Stimulated activated CD4-positive, alpha-beta T cell treated with anti-CD3 and anti-CD28 coated beads, TNF-alpha, amount 100 ng/mL, for 4 hours (primary cell): Measurements from ENCODE around the gene CRYBG1.

ENCODE experiments used
- DNase-seq, 3 experiments: peaks; one replicate each; pipeline ENCODE4 v3.0.0-alpha.2; 2020; ENCODE audit warnings: low read depth in 3 of 3

CRYBG1 gene

DNA sequence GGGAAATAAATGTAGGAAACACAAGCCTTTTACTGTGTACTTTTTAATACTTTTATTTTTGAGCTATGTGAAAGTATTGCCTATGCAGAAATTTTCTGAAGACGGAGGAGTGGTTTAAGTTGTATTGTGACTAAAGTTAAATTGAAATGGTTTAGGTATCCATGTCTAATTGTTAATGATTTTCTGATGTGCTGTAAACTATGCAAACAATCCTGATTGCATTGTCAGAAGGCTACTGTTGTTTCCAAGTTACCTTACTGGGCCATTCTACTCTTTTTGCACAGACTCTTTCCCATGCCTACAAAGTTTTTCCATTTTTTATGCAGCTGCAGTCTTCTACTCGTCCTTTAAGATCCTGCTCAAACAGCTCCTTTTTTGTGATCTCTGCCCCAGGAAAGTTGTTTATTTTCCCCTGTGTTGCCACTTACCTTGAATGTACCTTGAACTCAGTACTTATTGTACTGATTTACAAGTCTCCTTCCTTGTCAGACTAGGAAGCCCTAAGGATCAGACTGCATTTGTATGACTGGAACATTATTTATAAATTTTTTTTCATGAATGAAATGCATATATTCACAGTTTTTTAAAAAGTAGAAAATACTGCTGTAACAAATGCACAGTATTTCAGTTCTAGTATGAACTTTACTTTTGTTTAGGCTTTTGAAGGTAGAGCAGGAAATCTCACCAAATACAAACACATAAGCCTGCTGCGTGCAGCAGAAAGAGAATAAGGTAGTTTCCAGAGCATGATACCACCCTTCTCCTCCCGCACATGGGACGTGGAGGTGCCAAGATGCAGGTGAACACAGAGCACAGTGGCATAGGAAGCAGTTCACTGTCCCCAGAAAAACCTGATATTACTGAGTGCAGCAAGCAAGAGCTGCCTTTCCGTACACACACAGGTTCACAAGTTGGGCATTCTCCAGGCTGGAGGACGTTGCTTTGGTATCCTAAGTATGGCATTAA, 97.8 kb downstream of the CRYBG1 start:
- no peak for DNase-seq

DNA sequence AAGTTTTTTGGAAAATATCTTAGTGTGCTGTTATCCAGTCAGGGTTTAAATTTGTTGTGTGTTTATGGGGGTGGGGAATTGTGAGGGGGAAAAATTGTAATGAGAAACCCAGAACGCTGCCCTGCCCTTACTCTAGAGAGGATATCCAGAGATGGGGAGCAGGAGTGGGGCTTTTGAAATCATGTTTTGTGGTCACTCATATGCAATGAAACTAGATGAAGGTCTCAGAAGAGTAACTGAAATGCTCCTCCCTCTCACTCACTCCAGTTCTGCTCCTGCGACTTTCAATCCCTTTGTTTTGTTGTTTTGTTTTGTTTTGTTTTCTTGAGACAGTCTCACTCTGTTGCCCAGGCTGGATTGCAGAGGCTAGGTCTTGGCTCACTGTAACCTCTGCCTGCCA, 100.0 kb downstream of the CRYBG1 start:
- no peak for DNase-seq

DNA sequence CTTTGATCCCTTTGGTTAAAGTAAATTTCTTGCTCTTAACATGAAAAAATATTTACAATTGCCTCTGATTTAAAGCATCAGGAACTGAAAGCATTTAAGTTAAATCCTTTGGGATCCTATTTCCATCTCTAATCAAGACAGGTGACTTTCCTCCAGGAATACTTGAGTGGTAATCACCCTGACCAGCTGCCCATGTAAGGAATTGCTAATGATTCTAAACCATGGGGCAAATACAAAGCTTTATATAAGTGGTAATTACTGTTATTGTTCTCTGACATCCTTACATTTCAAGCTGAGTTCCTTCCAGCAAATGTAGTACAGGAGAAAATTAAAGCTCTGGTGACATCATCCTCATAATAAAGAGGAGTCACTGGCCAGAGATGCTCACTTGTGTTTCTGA, 100.6 kb downstream of the CRYBG1 start:
- no peak for DNase-seq

DNA sequence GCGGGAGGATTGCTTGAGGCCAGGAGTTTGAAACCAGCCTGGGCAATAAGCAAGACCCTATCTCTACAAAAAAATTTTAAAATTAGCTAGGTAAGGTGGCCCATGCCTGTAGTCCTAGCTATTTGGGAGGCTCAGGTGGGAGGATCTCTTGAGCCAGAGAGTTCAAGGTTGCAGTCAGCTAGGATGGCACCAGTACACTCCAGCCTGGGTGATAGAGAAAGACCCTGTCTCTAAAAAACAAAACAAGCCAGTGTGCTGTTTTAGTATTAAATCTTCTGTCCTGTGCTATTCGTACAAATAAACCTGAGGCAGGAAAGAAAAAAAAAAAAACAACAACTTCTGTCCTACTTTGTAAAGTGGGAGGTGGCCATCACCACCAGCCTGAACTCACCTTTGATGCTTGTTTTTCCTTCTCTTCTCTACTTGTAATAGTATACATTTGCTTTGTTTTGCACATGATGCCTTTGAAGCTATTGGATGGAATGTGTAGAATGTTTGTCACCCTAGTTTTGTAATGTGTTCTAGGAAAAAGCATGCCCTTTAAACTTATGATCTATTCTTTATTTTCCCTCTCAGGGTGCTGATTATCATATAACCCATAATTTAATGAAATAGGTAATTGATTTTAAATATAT, 102.5 kb downstream of the CRYBG1 start:
- DNase-seq: no peak

DNA sequence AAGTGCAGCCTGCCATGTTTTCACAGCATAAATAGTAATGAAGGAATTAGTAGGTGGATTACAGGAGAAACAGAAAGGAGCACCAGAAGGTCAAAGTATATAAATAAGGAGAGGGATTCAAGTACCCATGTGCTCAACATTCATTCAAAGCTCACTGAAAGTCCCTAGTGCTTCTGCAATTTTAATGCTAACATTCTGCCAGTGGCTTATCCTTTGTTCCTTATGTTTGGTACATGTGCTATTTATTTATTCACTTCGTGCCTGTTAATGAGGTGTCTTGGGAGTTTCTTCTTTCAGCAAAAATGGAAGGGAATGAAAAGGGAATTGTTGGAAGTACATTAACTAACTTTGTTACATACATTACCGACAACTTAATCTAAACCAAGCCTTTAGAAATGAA, 105.7 kb downstream of the CRYBG1 start:
- DNase-seq: no peak

DNA sequence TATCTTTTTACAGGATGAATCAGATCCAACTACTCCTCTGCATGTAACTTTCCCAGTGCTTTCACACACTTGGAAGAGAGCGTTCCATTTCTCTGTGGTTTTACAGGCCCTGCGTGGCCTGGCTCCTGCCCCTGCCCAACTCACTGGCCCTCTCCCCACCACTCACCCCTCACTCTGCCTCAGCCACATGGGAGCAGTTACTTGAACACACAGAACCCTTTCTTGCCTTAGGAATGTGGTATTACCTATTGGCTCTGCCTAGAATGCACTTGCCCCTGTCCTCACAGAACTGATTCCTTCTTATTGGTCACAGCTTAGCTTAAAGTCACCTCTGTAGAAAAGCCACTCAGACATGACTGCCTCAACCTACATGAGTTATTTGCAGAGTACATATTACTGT, 108.4 kb downstream of the CRYBG1 start:
- DNase-seq: no peak

DNA sequence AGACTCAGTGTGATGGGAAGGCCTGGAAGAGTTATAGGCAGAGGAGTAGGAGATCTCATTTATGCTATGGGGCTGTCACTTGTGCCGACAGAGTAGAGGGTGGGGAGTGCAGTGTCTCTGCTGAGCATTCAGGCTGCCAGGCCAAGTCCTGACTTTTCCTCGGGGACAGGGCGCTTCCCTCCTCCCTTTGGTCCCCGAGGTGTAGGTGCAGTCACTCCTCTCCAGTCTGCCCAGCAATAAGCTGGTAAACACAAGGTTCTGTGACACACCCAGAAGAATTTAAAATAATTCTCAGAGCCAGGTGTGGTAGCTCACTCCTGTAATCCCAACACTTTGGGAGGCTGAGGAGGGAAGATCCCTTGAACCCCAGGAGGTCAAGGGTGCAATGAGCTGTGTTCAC, 109.4 kb downstream of the CRYBG1 start:
- no peak for DNase-seq

DNA sequence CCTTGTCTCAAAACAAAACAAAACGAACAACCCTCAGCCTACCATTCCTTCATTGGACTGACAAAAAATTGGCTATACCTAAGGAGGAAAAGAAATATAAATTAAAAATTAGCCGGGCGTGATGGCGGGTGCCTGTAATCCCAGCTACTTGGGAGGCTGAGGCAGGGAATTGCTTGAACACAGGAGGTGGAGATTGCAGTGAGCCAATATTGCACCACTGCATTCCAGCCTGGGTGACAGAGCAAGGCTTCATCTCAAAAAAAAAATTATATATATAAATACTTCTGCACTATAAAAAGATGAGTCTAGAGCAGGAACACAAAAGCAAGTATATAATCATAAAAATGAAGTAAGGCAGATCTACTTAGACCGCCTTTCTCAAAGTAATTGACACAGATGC, 109.8 kb downstream of the CRYBG1 start:
- no peak for DNase-seq

DNA sequence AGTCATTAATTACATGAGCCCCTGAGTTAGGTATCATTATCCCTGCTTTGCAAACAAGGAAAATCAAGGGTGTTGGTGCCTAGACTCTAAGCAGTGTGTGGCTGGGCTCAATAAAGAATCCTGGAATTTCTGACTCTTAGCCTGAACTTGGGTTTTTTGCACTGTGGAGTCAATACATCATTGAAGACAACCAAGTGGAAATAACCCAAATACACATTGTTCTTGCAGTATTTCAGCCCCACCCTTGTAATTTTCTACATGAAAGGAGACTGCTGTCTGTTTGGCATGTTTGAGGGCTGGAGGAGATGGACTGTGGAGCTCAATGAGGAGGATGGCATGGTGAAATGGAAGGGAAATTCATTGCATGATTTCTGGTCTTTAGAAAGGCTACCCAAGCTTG, 110.3 kb downstream of the CRYBG1 start:
- DNase-seq: no peak

DNA sequence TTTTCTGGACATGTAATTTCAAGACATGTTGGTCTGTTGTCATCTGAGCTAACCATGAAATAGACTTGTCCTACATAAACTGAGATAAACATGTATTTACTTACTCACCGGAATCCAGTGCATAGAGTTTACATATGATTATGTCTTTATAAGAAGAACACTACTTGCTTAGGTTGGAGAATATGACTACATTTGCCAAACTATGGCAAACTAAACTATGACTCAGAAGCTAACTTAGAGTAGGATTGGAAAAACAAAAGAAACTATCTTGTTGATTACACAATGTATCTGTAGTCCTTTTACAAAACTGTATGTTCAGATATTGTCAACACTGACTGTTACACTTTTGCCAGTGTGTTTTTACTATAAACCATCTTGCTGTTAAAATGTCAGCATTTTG, 113.3 kb downstream of the CRYBG1 start:
- no peak for DNase-seq

DNA sequence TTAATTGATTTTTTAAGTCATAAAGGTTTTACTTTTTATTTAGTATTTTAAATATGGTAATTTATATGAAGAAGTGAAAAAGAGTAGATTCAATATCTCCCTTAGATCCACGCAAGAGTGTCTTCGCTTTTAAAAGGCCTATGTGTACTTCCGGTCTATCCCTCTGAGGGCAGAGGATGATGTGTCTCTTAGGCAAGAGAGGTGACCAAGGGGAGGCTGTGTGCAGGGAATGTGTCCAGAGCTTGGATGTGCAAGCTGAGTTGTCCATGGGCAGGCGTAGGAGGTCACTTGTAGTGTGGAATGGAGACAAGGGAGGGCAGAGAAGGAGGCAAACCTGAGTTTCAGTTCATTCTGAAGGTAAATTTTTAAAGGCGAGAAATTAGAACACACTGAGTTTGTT, 113.9 kb downstream of the CRYBG1 start:
- DNase-seq: no peak

DNA sequence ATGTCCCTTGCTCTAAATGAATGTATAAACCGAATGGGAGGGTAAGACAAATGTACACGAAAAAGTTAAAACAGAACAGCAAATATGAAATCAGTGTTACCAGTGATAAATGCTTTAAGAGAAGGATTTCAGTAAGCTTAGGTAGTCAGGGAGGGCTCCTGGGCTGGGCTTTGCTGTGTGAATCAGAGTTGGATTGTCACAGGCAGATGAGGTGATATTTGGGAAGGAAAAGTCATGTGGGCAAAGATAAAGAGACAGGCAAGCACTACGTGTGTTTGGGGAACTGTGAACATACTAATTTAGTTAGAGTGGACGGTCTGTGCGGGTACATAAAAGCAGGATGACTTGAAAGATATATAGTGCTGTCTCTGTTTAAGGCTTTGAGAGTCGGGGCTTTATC, 114.8 kb downstream of the CRYBG1 start:
- DNase-seq: no peak

DNA sequence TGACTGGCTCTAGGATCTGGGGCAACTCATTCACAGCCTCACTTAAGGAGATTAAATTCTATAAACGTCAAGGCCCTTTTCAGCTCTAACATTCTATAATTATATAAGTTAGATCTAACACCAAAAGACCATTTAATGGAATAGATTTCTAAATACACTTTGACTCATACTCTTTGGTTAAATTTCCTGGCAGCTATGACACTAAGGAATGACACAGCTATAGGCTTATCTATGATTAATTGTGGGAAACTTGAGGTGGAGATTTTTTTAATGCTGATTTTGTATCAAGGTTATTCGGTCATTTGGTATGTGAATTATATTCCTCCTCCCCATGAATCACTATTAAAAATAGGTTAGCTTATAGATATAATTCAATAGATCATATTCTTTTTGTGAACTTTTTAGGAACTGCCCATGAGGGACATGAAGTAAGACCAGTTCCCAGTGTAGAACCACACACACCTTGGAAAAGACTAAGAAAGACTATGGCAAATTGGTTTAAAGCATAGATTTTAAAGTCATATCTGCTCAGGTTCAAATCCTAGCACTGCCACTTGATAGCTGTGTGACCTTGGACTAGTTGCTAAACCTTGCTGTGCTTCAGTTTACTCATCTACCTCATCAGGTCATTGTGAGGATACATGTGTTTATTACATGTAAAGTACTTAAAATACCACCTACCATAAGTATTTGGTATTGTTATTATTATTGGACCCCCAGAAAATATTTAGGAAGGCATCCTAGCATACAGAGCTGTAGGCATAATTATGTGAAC, 116.0 kb downstream of the CRYBG1 start:
- no peak for DNase-seq

DNA sequence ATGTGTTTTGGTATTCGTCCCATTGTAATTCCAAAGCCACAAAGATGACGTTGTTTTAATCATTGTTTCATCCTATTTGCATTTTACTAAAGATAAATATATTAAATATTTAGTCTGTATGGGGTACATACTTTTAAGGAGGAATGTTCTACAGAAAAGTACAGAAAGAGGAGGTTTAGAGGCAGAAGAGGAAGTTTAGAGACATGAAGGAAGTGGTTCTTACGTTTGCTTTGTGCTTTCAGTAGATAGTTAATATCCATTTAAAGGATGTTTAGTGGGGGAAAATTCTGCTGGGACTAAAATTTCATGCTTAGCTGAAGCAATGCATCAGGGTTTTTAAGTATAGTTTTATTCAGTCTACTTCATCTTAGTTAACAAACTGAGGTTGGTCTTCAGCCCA, 116.6 kb downstream of the CRYBG1 start:
- no peak for DNase-seq

DNA sequence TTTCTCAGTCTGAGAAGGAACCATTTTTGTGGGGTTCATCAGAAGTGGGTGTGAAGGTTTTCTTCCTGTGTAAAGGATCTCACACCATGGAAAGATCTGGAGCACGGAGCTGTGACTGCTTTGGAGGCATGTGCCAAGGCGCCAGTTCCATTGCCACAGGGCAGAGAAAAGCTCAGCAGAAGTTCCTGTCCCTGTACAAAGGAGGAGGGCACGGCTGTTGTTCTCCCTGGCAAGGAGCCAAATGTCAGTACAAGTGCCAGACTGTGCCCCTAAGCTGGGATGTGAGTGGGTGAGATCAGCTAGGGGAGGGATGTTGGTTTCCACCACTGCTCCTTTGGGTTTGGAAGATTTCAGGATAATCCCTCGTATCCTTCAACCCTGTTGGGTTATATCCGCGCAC, 117.3 kb downstream of the CRYBG1 start:
- DNase-seq: no peak

DNA sequence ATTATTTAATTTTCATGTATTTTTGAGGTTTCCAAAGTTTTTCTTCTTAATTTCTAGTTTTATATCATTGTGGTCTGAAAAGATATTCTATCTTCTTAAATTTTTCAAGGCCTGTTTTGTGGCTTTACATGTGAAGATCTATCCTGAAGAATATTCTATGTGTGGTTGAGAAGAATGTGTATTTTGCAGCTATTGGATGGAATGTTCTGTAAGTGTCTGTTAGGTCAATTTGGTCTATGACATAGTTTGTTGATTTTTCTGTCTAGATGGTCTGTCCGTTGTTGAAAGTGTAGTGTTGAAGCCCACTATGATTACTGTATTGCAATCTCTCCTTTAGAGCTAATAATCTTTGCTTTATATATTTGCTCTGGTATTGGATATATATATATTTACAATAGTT, 125.7 kb downstream of the CRYBG1 start:
- no peak for DNase-seq

DNA sequence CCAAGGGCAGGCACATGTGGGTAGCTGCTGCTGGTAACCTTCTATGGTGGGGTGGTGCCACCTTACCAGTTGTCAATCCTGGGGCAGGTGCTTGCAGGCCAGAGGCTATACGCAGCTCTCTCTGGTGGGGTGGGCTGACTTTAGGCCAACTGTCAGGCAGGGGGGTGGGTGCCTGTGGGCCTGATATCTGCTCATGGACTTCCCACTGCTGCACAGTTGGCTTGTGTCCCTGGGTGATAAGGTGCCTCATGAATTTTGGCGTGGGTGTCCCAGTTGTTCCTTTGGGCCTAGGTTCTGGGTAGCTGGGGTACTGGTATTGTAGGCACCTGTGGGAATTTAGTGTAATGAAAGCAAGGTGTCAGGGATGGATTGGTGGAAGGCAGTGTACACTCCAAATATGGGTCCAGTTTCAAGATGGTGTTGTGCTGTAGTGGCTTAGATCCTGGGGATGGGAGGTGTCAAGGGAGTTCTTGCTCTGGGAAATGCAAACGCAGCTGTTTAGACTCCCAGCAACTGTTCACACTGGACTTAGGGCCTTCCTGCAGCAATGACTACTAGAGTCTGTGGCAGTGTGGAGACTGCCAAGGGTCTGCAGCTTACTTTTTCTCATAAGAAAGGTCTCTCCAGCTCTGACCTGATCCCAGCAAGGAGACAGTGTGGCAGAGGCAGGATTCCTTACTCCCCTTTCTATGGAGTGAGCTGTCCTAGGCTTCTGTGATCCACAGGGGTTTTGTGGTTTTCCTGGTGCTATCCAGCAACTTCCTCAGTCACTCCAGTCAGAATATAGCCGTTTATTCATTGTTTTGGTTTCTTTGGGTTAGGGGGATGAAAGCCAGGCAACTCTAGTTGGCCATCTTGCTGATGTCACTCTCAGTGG, 128.2 kb downstream of the CRYBG1 start:
- DNase-seq: no peak

DNA sequence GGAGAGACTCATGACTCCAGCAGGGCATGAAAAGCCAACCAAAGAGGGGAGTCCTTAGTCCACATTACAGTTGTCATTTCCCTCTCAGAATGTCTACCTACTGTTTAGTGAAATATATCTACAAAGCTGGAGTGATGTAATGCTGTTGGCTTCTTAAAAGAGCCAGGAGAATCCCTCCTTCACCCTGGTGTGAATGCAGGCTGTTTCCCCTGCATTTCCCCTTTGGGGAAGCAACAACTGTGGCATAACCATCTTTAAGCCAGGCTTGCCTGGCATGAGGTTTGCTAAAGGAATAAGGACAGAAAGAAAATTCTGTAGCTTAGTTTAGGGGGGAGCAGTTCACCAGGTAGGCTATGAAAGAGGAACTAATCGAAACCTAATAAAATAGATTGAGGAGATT, 129.5 kb downstream of the CRYBG1 start:
- DNase-seq: no peak

DNA sequence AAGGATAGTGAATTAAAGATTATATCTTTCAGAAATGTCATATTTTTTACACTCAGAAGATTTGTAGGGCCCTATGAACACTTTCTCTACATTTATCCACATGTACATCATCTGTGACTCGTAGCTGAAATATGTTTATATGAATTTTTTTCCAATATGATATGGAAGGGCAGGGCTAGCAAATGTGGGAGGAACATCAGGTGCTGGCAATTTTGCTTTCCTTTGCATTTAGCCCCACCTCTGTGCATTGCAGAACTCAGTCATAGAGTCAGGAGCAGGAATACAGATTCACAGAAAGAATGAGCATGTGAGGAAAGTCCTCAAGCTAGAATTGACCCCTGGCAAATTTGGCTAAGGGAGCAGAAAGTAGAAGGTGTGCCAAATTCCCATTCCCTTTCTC, 129.9 kb downstream of the CRYBG1 start:
- DNase-seq: no peak

DNA sequence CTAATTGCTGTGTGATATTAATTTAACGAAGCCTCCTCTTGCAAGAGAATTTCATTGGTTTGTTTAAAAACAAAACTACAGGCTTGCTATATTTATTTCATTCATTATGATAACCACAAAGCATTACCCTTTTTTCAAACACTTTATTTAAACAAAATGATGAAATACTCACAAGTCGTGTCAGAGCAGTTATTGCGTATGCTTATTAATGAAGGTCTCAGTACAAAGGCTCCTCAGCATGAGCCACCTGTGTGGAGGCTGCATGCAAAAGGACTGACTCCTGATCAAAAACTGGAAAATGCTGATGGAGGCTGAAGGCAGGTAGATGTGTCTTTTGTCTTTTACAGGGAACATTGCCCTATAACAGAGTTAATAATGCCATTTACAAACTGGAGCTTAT, 130.5 kb downstream of the CRYBG1 start:
- no peak for DNase-seq

DNA sequence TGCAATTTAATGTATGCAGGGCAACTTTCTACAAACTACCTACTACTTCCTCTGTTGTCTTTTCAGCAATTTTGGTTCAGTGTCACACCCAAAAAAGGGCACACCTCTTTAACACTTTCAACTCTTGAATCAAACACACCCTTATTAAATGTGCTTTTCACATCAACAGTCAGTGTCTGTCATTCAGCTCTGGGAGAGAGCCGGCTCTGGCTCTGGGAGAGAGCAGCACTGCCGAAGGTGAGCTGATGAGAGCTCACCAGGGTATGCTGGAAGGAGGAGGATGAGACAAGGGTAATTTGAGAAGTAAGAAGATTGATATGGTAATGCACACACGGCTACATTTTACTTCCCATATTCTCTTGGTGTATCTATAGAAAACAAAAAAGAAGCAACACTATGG, 134.5 kb downstream of the CRYBG1 start:
- no peak for DNase-seq

DNA sequence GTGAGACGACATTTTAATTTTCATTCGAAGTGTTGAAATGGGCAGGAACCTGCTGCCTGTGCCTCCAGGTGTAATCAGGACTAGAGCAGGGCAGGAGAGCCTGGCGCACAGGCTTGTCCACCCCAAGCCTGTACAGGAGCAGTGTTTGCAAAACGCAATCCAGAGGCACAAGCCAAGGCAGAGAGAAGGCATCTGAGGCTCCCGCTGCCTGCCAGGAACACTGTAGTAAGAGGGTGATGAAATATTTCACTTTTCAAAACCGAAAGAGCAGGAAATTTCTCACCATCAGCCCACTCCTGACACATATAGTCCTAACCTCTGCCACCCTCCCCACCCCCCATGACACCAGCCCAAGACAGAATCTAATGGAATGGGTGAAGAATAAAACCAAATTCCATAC, 136.3 kb downstream of the CRYBG1 start:
- no peak for DNase-seq
